ENCODE results near the gene ZC2HC1C. TPM values are rescaled to one million over a fixed set of nuclear protein-coding genes. Genes with fewer than 3 reads are reported as not detected.
A peak's percentile ranks its signal among the peaks of the same experiment; 100 is the strongest.

Gene ZC2HC1C
- total and polyA plus RNA-seq, 2 of the 13 experiments (the other 11 are each of a cell fraction or from before 2014, with no cell fraction given), result 3.3 to 3.5 TPM

DNA sequence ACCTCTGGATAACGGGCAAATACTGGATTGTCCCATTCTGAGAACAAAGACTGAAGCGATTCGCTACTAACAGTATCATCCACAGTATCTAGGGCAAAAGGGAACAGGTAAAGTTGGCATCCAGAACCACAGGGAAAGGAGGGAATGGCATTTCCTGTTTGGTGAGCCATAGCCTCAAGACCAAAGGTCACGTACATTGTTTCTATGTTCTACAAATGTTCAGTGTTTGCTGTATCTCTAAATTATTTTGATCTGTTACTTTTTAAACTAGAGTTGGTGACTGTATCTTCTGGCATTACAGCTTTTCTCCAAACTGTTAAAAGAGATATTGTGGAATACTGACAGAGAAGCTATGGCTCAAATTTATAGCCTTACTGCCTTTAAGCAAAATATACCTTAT lies 27.8 kb upstream of the ZC2HC1C start:
- Histone ChIP-seq H3K4me1 (ENCODE audit: insufficient read depth, low read length) (peaks cover 59% of the 10 kb centered on the region), H3K9me3 (ENCODE audit: low read length) (no peaks in the 10 kb centered on the region), H3K79me2 (ENCODE audit: insufficient read depth, low read length) (peaks cover 15% of the 10 kb centered on the region), H3K36me3 (replicated peaks in 1 of 2; ENCODE audit: control insufficient read depth in 1 of 2, insufficient read depth in 2 of 2, low read length in 2 of 2) (peaks cover 7 to 13% of the 10 kb centered on the region in 2 experiments), H3K4me2 (ENCODE audit: low read depth, low read length) (peak overlapping the region; percentile 54), H3K4me3 (replicated peaks in 1 of 3; ENCODE audit: insufficient read depth in 1 of 3, low read depth in 2 of 3, low read length in 3 of 3) (peak overlapping the region in 1 of 3 experiments; percentile 18; a peak in 2 of 6 replicates), H3K27ac (ENCODE audit: extremely low read length, insufficient read depth, low read length) (peak overlapping the region; percentile 80), H3K9ac (ENCODE audit: insufficient read depth, low read depth, low read length) (peak overlapping the region; percentile 46), H2AFZ (ENCODE audit: low read length) (no peak overlapping the region), H3K27me3 (ENCODE audit: control insufficient read depth in 1 of 2, insufficient read depth in 2 of 2, low read length in 2 of 2) (no peaks in the 10 kb centered on the region), H4K20me1 (ENCODE audit: insufficient read depth, low read length) (no peaks in the 10 kb centered on the region)
- ATAC-seq, result peak; percentile 97
- intact Hi-C loops (cut with micrococcal nuclease; ENCODE audit: unreplicated experiment) (no loop called here), in situ Hi-C loops (cut with HindIII; ENCODE audit: extremely low pct_ligation_motif_present, low pct_unique_long_range_greater_than_20kb) (no loop called here)
- POLR2A ChIA-PET, result interaction anchor here (0.8 to 3.3 kb wide), 6 partner anchors 10 to 90 kb away, joined by 3 to 13 read pairs (median 6); partner anchors contain the start of genes ACYP1, MLH3, NEK9 and ZC2HC1C
- WGBS (ENCODE audit: low lambda C conversion rate), result 20% methylated on average over 4 of the region's 4 CpGs
- BruUV-seq (replicated peaks), result no TSS peak
- CTCF ChIA-PET (ENCODE audit: low intra/inter-chr PET ratio, low total read pairs), result no interaction called here
- peak; percentile 84 for DNase-seq (ENCODE audit: low spot score)
- peak; percentile 72 for FAIRE-seq
- TF ChIP-seq ZNF12 (CRISPR knock-in tag; IDR thresholded peaks at IDR 0.05) (0 out of 2 replicates have a peak, but pooled peaks have one; percentile 17), RAD51 (IDR thresholded peaks at IDR 0.05; ENCODE audit: borderline replicate concordance) (no peak), KDM6A (CRISPR knock-in tag; IDR thresholded peaks at IDR 0.05; ENCODE audit: low read depth) (peak; percentile 39; the same call in 1 of the 2 replicates), GABPB1 (CRISPR knock-in tag; IDR thresholded peaks at IDR 0.05) (peak; percentile 50; the same call in 1 of the 2 replicates), MED1 (CRISPR knock-in tag; IDR thresholded peaks at IDR 0.05) (peak; percentile 70), ARNTL (CRISPR knock-in tag; IDR thresholded peaks at IDR 0.05) (no peak), ZNF720 (CRISPR knock-in tag; IDR thresholded peaks at IDR 0.05) (no peak), THAP7 (CRISPR knock-in tag; IDR thresholded peaks at IDR 0.05) (no peak), RFX5 (IDR thresholded peaks at IDR 0.05; ENCODE audit: low read depth, low read length) (peak; percentile 55; the same call in 1 of the 2 replicates), ARID2 (CRISPR knock-in tag; IDR thresholded peaks at IDR 0.05; ENCODE audit: borderline replicate concordance) (no peak), YEATS4 (CRISPR knock-in tag; IDR thresholded peaks at IDR 0.05; ENCODE audit: borderline replicate concordance) (peak; percentile 27; the same call in 1 of the 2 replicates), CCDC6 (CRISPR knock-in tag; IDR thresholded peaks at IDR 0.05) (no peak), ELF1 (CRISPR knock-in tag; IDR thresholded peaks at IDR 0.05) (peak; percentile 64), ZNF230 (CRISPR knock-in tag; IDR thresholded peaks at IDR 0.05) (no peak), ATAD3A (CRISPR knock-in tag; IDR thresholded peaks at IDR 0.05) (no peak), TEAD3 (CRISPR knock-in tag; optimal IDR thresholded peaks at IDR 0.05; ENCODE audit: borderline replicate concordance) (peak; percentile 91), ZNF556 (CRISPR knock-in tag; IDR thresholded peaks at IDR 0.05; ENCODE audit: borderline replicate concordance) (no peak), ZNF124 (CRISPR knock-in tag; IDR thresholded peaks at IDR 0.05) (no peak)
- TF ChIP-seq, protein P1, sequence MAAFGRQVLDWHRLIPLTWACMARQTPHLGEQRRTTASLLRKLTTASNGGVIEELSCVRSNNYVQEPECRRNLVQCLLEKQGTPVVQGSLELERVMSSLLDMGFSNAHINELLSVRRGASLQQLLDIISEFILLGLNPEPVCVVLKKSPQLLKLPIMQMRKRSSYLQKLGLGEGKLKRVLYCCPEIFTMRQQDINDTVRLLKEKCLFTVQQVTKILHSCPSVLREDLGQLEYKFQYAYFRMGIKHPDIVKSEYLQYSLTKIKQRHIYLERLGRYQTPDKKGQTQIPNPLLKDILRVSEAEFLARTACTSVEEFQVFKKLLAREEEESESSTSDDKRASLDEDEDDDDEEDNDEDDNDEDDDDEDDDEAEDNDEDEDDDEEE (CRISPR knock-in tag; IDR thresholded peaks at IDR 0.05), result no peak
- TF ChIP-seq, protein P2, sequence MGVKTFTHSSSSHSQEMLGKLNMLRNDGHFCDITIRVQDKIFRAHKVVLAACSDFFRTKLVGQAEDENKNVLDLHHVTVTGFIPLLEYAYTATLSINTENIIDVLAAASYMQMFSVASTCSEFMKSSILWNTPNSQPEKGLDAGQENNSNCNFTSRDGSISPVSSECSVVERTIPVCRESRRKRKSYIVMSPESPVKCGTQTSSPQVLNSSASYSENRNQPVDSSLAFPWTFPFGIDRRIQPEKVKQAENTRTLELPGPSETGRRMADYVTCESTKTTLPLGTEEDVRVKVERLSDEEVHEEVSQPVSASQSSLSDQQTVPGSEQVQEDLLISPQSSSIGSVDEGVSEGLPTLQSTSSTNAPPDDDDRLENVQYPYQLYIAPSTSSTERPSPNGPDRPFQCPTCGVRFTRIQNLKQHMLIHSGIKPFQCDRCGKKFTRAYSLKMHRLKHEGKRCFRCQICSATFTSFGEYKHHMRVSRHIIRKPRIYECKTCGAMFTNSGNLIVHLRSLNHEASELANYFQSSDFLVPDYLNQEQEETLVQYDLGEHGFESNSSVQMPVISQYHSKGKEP (CRISPR knock-in tag; IDR thresholded peaks at IDR 0.05), result no peak
- TF ChIP-seq, protein P3, sequence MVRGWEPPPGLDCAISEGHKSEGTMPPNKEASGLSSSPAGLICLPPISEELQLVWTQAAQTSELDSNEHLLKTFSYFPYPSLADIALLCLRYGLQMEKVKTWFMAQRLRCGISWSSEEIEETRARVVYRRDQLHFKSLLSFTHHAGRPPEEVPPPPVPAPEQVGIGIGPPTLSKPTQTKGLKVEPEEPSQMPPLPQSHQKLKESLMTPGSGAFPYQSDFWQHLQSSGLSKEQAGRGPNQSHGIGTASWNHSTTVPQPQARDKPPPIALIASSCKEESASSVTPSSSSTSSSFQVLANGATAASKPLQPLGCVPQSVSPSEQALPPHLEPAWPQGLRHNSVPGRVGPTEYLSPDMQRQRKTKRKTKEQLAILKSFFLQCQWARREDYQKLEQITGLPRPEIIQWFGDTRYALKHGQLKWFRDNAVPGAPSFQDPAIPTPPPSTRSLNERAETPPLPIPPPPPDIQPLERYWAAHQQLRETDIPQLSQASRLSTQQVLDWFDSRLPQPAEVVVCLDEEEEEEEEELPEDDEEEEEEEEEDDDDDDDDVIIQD (CRISPR knock-in tag; IDR thresholded peaks at IDR 0.05; ENCODE audit: low read depth), result peak; percentile 55; the same call in 1 of the 2 replicates
